ENCODE results near the gene TMEM245.

Gene TMEM245

DNA sequence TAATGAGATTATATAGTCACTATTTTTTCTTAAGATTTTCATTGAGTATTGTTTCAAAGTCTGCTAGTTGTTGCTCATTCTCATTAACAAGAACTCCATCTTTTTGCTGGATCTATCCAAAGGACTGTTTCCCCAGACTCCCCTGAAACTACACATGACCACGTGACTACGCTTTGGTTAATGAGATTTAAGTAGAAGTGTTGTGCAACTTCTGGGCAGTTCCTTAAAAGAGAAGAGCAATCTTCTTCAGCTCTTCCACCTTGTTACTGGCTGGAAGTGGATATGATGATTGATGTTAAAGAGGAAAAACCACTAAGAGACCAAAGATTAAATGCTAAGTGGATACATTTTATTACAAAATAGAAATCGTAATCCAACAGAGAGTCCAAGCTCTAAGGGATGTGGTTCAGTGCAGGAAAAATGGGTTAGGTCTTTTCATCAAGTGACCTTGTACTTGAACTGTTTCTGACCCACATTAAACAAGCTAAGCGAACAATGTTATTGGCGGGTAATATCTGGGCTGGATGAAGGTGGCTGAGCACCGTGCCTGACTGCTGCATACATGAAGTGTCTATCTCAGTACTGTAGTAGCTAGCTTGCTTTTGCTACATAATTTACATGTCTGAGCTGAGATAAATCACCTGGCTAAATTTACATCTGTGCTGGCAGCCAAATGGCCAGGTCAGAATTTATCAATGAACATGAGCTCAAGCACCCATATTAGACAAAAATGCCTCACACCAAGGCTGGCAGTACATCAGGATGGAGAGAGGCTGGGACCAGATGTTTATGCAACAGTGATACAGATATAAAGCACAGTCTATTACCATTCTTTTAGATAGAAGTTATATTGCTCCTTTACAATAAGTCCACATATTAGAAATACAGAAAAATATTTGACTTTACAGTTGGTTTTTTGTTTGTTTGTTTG is 98.9 kb downstream of the TMEM245 start:
- DNase-seq (ENCODE audit: low read depth): no peak

DNA sequence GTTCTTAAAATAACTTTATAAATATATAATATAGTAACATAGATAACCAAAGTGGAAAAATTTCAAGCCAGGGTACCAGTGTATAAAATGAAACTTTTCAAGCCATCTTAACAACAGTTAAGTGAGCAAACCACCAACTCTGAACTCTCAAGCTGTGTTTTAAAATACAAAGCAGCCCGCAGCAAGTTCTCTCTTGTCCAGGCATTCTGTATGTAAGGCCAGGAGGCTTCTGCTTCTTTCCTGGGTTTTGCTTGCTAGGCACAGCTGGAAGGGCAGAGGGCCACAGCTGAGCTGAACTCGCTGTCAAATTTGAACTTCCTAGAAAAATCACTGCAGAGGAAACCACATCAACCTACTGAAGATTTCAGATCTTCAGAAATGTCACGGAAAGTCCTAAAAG is 99.6 kb downstream of the TMEM245 start:
- no peak for DNase-seq (ENCODE audit: low read depth)

- no peak for DNase-seq (ENCODE audit: low read depth)
Observed at GRCh38 chr9:109019420-109019819, 100.3 kb downstream of the TMEM245 start.

DNA sequence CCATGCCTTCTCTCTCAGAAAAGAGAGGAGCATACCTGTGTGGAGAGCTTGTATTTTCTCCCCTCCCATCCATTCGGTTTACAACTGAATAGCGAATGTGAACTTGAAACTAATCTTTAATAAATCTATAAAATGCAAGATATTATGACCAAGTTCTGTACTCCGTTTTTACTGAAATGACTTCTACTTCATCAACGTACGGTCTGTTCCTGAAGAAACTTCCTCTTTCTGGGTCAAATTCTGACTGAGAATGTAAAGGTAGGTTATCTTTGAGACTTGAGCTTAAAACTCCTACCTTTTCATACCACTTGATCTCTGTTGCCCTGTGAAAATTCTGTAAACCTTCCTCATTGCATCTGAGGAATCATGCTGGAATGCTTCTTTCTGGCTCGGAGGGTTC is 102.3 kb downstream of the TMEM245 start:
- DNase-seq (ENCODE audit: low read depth): no peak

DNA sequence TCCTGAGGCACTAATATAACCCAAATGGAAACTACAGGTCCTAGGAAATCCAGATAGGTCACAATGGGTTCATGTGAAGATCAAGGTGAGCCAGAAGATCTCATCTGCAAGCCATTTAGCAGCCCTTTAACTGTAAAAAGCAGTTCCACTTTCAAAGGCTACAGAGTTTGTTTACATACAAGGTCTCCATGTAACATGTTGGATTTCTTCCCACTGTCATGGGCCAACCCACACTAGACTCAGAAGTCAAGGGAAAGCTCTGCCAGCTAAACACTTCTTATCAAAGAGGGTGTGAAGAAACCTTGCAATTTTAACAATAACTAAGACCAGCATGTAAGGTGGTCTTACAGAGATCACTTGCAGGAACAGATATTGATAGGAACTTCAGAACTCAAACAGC is 102.7 kb downstream of the TMEM245 start:
- DNase-seq (ENCODE audit: low read depth): no peak

GRCh38 chr9:109016132-109016531 is 103.6 kb downstream of the TMEM245 start:
- DNase-seq (ENCODE audit: low read depth): no peak

- no peak for DNase-seq (ENCODE audit: low read depth)
Observed at GRCh38 chr9:109014608-109015280, 105.0 kb downstream of the TMEM245 start.

- no peak for DNase-seq (ENCODE audit: low read depth)
Observed at GRCh38 chr9:109013679-109014607, 105.8 kb downstream of the TMEM245 start.

DNA sequence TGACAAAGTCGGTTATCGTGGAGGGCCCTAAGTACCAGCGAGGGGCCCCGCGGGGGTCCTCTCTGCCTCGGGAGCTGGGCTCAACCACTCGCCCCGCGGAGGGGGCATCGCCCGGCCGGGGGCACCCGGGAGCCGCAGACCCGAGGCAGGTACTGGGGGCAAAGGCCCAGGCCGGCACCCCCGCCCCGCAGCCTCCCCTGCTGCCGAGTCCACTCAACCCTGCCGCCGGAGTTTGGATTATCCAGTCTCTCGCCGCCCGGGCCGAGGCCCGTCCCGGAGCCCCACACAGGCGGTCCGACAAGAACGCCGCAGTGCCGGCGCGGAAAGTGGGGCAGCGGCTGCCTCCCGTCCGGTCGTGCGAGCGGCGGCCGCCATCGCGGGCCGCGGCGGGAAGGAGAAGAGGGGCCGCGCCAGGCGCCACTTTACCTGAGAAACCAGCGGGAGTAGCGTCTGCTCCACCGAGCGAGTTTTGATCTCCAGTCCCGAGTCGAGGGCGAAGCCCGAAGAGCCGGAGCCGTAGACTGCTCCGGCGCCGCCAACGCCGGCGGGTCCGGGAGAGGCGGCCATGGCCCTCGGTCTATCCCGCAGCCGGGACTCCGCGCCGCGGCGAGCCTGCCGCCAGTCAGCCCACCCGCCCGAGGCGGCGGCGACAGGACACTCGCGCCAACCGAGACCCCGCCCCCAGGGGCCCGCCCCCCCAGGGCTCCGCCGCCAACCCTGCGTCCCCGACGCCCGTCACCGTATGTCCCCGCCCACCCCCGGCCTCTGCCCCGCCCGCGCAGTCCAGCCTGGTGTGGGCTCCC is 106.7 kb downstream of the TMEM245 start, which contains the start of gene CTNNAL1:
CTNNAL1 (minus strand) TSS at position 624 of the 803 bp plus-strand sequence; CDS start at position 567, 57 bp downstream.
- DNase-seq (ENCODE audit: low read depth): peak; percentile 68

DNA sequence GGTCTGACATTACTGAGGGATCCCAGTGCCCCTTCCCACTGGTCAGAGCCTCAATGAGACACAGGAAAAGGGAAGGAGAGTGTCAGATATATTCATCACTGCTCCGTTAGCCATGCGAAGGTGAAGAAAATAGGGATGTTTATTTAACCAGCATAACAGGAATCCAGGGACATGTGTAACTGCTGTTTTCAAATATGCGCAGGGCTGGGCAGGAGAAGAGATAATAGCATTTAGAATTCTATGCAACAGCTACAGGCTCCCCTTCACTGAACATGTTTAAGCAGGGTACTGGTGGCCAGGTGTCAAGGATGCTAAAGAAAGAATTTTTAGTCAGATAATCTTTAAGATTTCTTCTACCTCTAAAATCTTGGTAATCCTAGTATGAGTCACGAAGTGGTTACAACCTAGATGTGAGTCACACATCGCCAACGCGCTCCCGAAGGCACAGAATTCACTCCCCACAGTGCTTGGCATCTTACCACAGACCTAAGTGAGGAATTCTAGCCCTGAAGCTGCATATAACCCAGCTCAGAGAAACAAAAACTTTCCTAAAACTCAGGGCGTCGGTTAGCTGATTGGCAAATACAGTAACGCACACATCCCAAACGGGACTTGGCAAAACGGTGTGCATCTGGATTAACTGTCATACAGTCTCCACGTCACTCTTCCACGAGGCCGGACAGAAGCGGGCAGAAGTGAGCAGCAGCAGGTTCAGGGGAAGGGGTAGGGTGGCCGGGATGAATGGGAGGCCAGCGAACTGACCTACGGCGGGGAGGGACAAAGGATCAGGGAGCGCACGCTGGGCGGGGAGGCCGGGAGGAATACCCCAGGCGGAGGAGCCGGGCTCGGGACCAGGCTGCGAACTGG is 107.5 kb downstream of the TMEM245 start:
- DNase-seq (ENCODE audit: low read depth): no peak

DNA sequence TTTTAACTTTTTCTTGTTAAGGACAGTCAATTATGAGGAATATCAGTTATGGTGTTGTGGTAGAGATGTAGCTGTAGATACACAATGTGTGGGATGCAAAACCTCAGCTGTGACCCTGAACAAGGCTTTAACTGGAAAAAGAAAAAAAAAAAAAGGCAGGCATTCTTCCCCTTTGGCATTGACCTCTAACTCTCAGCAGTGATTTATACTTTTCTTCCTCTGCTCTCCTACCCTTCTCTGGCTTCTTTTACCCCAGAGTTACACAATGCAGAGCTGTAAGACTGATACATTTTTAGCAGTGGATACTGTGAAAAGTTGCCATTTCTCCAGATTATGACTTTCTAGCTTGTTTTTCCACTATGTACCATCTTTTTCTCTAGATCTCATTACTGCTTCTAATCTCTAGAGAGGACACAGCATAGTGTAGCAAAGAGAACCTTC is 108.5 kb downstream of the TMEM245 start:
- DNase-seq (ENCODE audit: low read depth): no peak

DNA sequence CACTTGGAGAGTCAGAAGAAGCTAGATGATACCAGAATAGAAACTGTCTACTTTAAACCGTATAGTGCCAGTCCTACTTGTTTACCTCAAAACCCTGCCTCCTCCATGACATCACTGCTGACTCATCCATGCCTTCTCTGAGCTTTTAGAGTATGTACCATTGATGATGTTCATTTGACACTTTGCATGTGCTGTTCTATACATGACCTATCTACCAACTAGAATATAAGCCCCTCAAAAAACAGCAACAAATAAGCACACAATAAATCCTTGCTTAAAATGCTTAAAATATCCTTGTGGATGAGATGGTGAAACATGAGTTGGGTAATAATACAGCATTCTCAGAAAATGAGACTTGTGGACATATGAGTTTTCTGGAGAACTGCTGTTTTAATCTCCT is 109.0 kb downstream of the TMEM245 start:
- no peak for DNase-seq (ENCODE audit: low read depth)

DNA sequence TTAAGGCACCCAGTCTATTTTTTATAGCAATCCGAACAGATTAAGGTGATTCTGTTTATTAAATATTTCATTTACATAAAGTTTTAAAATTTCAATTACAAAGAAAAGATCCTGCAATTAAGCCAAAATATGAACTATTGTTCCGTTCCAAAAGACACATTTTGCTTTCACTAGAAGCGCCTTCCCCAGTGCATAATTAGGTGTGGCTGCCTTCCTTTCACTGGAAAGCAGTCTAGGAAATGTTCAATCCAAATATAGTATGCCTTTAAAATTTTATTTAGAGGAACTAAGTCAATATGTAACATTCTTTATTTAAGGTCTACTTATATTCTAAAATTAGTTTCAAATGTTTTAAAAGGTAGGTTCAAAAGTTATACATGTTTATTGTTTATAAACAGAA is 114.1 kb downstream of the TMEM245 start:
- no peak for DNase-seq (ENCODE audit: low read depth)

- no peak for DNase-seq (ENCODE audit: low read depth)
Observed at GRCh38 chr9:109003116-109003515, 116.6 kb downstream of the TMEM245 start.

DNA sequence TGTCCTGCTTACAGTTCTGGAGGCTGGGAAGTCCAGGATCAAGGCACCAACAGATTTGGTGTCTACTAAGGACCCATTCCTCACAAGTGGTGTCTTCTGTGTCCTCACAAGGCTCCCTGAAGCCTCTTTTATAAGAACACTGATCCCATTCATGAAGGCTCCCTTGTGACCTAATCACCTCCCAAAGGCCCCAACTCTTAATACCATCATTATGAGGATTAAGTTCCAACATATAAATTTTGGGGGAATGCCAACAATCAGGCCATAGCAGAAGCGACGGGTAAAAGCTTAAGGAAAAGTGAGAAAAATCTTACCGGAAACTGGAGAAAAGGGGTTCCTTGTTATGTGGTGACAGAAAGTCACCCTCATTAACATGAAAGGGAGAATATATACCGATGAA is 117.6 kb downstream of the TMEM245 start:
- no peak for DNase-seq (ENCODE audit: low read depth)

GRCh38 chr9:109001275-109001676 is 118.5 kb downstream of the TMEM245 start:
- no peak for DNase-seq (ENCODE audit: low read depth)

- DNase-seq (ENCODE audit: low read depth): no peak
Observed at GRCh38 chr9:108997112-108997511, 122.6 kb downstream of the TMEM245 start.

DNA sequence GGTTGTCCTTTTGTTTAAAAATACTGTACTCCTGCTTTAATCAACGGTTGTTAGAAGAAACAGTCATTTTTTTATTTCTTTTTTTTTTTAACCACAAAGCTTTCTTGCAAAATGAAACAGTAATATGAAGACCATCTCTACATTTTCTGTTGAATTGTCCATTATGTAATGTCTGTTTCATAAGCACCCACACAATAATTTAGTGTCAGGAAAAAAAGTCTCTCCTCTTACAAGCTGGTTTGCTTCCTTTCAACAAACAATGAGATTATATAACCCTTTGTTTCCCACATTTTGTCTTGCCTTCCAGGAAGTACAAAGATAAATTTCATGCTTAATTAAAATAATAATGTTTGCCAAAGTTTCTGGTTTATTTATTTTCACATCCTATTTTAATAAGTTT is 123.1 kb downstream of the TMEM245 start:
- DNase-seq (ENCODE audit: low read depth): no peak

DNA sequence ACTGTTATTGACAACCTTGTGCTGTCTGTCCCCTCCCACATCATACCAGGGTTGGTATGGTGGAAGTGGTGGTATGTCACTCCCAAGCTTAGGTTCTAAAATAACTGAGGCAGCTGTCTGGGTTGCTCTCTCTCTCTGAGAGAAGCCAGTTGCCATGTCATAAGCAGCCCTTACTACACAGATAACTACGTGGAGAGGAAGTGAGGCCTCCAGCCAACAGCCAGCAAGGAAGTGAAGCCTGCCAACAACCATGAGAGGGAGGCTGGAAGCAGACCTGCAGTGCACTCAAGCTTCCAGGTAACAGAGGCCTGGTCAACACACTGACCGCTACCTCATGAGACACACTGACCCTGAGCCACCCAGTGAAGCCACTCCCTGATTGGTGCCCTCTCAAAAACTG is 125.1 kb downstream of the TMEM245 start:
- no peak for DNase-seq (ENCODE audit: low read depth)

DNA sequence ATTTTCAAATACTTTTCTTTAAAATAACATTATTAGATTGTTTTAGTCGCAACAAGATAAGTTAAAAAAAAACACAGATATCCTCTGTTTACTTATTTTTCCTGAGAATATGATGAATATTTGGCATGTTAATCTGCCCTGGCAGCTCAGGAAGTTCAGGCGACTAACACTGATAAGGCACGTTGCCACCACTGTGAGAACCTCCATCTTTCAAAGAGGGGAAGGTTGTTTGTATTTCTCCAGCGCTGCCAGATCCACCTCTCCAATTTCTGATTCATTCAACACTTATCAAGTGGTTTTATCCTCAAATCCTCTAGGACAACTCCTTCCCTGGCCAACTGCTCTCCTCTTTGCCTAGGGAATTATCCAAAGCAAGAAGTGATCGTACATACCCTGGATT is 128.3 kb downstream of the TMEM245 start:
- DNase-seq (ENCODE audit: low read depth): no peak
